ENCODE results near the gene NFIA. TPM values are rescaled to one million over a fixed set of nuclear protein-coding genes. Genes with fewer than 3 reads are reported as not detected.
A peak's percentile ranks its signal among the peaks of the same experiment; 100 is the strongest.

Gene NFIA
- polyA plus RNA-seq, 3 donors, result 1.4 to 5.3 (median 2.4) TPM

DNA sequence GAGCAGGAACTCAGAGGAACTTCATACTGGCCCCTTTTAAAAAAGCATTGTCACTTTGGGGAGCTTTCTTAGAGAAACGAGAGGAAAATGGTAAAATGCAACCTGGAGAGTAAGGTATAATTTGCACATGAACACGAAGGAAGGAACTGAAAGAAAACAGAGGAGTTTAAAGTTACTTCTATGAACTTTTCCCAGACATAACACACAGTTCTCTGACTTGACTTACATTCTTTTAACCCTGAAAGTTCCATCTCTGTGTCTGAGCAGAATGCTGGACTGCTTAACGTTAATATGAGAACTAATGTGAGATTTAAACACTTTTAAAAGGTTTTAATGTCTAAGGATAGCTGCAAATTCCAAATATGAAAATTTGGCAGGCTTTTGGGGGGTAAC is 102.3 kb downstream of the NFIA start:
- no peak overlapping the region for H3K9ac ChIP-seq (ENCODE audit: insufficient read depth, low read length, poor library complexity, severe bottlenecking)
- H3K79me2 ChIP-seq (ENCODE audit: insufficient read depth, low read length), result no peaks in the 10 kb centered on the region
- no peak overlapping the region for H3K4me2 ChIP-seq (replicated peaks; ENCODE audit: extremely low read depth, low read length, poor library complexity, severe bottlenecking)
- H3K27ac ChIP-seq (ENCODE audit: low read depth in 1 of 2, low read length in 2 of 2), result no peak overlapping the region
- DNase-seq, result no peak
- no peaks in the 10 kb centered on the region for H3K27me3 ChIP-seq (ENCODE audit: control insufficient read depth in 2 of 2, insufficient read depth in 2 of 2, low read length in 2 of 2)
- no CpG with 5 or more reads among the region's 3 CpGs for WGBS (ENCODE audit: insufficient coverage)
- Mint-ChIP-seq H3K9me3 (peaks cover 0 to 2% (median 0%) of the 10 kb centered on the region in 7 donors), H3K4me3 (no peak overlapping the region), H3K36me3 (no peaks in the 10 kb centered on the region), H3K27ac (peak overlapping the region in 1 of 7 donors; percentile 44), H3K4me1 (peaks cover 4% of the 10 kb centered on the region), H3K27me3 (ENCODE audit: low read depth in 3 of 3) (peaks cover 0 to 6% (median 0%) of the 10 kb centered on the region in 3 donors)
- H3K36me3 ChIP-seq (replicated peaks in 1 of 2; ENCODE audit: control insufficient read depth in 1 of 2, insufficient read depth in 2 of 2, low read length in 2 of 2), result no peaks in the 10 kb centered on the region
- H3K4me1 ChIP-seq (ENCODE audit: control insufficient read depth in 1 of 2, insufficient read depth in 2 of 2, low read length in 2 of 2), result no peaks in the 10 kb centered on the region
- H3K4me3 ChIP-seq (replicated peaks in 1 of 3; ENCODE audit: low read depth in 2 of 3, low read length in 3 of 3), result no peak overlapping the region
- H3K9me3 ChIP-seq (replicated peaks in 1 of 2; ENCODE audit: control insufficient read depth in 1 of 2, insufficient read depth in 1 of 2, low read length in 2 of 2), result no peaks in the 10 kb centered on the region
- intact Hi-C loops (cut with micrococcal nuclease), result no loop called here
- no peak for TF ChIP-seq CTCF (IDR thresholded peaks at IDR 0.05)
- H4K20me1 ChIP-seq (ENCODE audit: insufficient read depth, low read length), result no peaks in the 10 kb centered on the region
- H2AFZ ChIP-seq (ENCODE audit: insufficient read depth, low read depth, low read length, poor library complexity, severe bottlenecking), result no peak overlapping the region

DNA sequence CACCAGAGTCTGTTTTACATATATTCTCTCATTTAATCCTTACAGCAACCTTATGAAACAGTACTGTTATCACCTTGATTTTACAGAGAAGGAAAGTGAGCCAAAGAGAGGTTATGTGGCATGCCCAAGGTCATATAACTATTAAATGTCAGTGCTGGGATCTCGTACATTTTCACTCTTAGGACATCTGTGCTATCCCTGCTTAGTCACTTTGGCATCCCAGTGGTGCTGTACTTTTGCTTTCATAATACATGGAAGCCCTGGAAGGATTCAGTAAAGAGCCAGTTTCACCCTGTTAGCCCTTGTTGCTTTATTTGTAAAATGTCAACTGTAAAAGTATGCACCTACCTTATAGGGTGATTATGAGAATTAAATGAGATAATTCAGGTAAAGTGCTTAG is 104.4 kb downstream of the NFIA start:
- TF ChIP-seq CTCF (IDR thresholded peaks at IDR 0.05), result no peak
- no peaks in the 10 kb centered on the region for H3K36me3 ChIP-seq (replicated peaks in 1 of 2; ENCODE audit: control insufficient read depth in 1 of 2, insufficient read depth in 2 of 2, low read length in 2 of 2)
- no peak overlapping the region for H2AFZ ChIP-seq (ENCODE audit: insufficient read depth, low read depth, low read length, poor library complexity, severe bottlenecking)
- peaks cover 0 to 6% (median 0%) of the 10 kb centered on the region in 3 donors for H3K27me3 Mint-ChIP-seq (ENCODE audit: low read depth in 3 of 3)
- H3K27ac Mint-ChIP-seq, result no peak overlapping the region
- no peaks in the 10 kb centered on the region for H3K27me3 ChIP-seq (ENCODE audit: control insufficient read depth in 2 of 2, insufficient read depth in 2 of 2, low read length in 2 of 2)
- H4K20me1 ChIP-seq (ENCODE audit: insufficient read depth, low read length), result no peaks in the 10 kb centered on the region
- WGBS (ENCODE audit: insufficient coverage), result 100% methylated on average over 1 of the region's 1 CpG
- no peaks in the 10 kb centered on the region for H3K4me1 ChIP-seq (ENCODE audit: control insufficient read depth in 1 of 2, insufficient read depth in 2 of 2, low read length in 2 of 2)
- peaks cover 8% of the 10 kb centered on the region for H3K4me1 Mint-ChIP-seq
- no peaks in the 10 kb centered on the region for H3K9me3 ChIP-seq (replicated peaks in 1 of 2; ENCODE audit: control insufficient read depth in 1 of 2, insufficient read depth in 1 of 2, low read length in 2 of 2)
- no peak overlapping the region for H3K4me3 ChIP-seq (replicated peaks in 1 of 3; ENCODE audit: low read depth in 2 of 3, low read length in 3 of 3)
- no peaks in the 10 kb centered on the region for H3K79me2 ChIP-seq (ENCODE audit: insufficient read depth, low read length)
- H3K9me3 Mint-ChIP-seq, result peaks cover 0 to 2% (median 0%) of the 10 kb centered on the region in 7 donors
- no peak overlapping the region for H3K4me3 Mint-ChIP-seq
- no peak for DNase-seq
- intact Hi-C loops (cut with micrococcal nuclease), result no loop called here
- no peak overlapping the region for H3K4me2 ChIP-seq (replicated peaks; ENCODE audit: extremely low read depth, low read length, poor library complexity, severe bottlenecking)
- H3K9ac ChIP-seq (ENCODE audit: insufficient read depth, low read length, poor library complexity, severe bottlenecking), result no peak overlapping the region
- H3K27ac ChIP-seq (ENCODE audit: low read depth in 1 of 2, low read length in 2 of 2), result no peak overlapping the region
- no peaks in the 10 kb centered on the region for H3K36me3 Mint-ChIP-seq
